Naive thymus-derived CD4-positive, alpha-beta T cell (primary cell): ENCODE results near the gene GIGYF1. TPM values are rescaled to one million over a fixed set of nuclear protein-coding genes. Genes with fewer than 3 reads are reported as not detected.
"Not testable (repeated sequence)": the region's sequence is repeated elsewhere in the genome, so short reads cannot be mapped to it uniquely, and the experiment has no call there.

Experiments used
- ATAC-seq: fragments of 150-1000 bp; cut with Tn5 transposase; 2 replicates; pipeline ENCODE4 v1.10.0; 2021; ENCODE audit warnings: mild to moderate bottlenecking, moderate library complexity
- CTCF ChIA-PET: fragments of 350-600 bp; sonication (Branson Sonifier 250); formaldehyde crosslinking; loops from one replicate; lab custom pipeline; 2021; ENCODE audit warnings: antibody characterized with exemption; lab: Charles Lee
- POLR2A ChIA-PET: fragments of 350-600 bp; sonication (Branson Sonifier 250); formaldehyde crosslinking; loops from one replicate; lab custom pipeline; 2021; ENCODE audit warnings: antibody characterized with exemption, inconsistent platforms; lab: Charles Lee
- DNase-seq, 9 donors: peaks; one replicate each; pipeline versions ENCODE4 v3.0.0 to v3.0.0-alpha.2; 2020 to 2022; ENCODE audit warnings: mixed read lengths in 1 of 9
- H3K27ac ChIP-seq: one replicate; pipeline ENCODE4 v1.7.0; 2013; ENCODE audit warnings: mild to moderate bottlenecking, low read depth, low read length, moderate library complexity
- H3K27me3 ChIP-seq, 2 donors: one replicate each; pipeline ENCODE4 v1.7.0; 2013; ENCODE audit warnings: low read length in 2 of 2, mild to moderate bottlenecking in 2 of 2, moderate library complexity in 2 of 2; ENCODE audit not compliant: control insufficient read depth in 2 of 2, insufficient read depth in 2 of 2
- H3K36me3 ChIP-seq, 3 experiments: 1 replicate in 2 of 3; 2 replicates in 1 of 3; pipeline ENCODE4 v1.7.0; 2013; ENCODE audit warnings: low read length in 3 of 3, mild to moderate bottlenecking in 3 of 3, moderate library complexity in 1 of 3; ENCODE audit not compliant: insufficient read depth in 3 of 3, control insufficient read depth in 2 of 3
- H3K4me1 ChIP-seq, 2 donors: one replicate each; pipeline ENCODE4 v1.7.0; 2013; ENCODE audit warnings: low read length in 2 of 2, mild to moderate bottlenecking in 2 of 2, moderate library complexity in 1 of 2; ENCODE audit not compliant: control insufficient read depth in 2 of 2, insufficient read depth in 2 of 2
- H3K4me3 ChIP-seq: 2 replicates; pipeline ENCODE4 v1.7.0; 2013; ENCODE audit warnings: mild to moderate bottlenecking, low read length
- H3K9me3 ChIP-seq, 3 experiments: 1 replicate in 2 of 3; 2 replicates in 1 of 3; pipeline ENCODE4 v1.7.0; 2013; ENCODE audit warnings: low read length in 3 of 3; ENCODE audit not compliant: control insufficient read depth in 2 of 3
- H3K27ac Mint-ChIP-seq, 9 donors: one replicate each; pipeline ENCODE4 v1.8.0; 2020 to 2022; ENCODE audit warnings: mixed read lengths in 9 of 9, mild to moderate bottlenecking in 8 of 9, moderate library complexity in 5 of 9, inconsistent platforms in 2 of 9
- H3K27me3 Mint-ChIP-seq, 5 donors: one replicate each; pipeline ENCODE4 v1.8.0; 2021 to 2022; ENCODE audit warnings: mixed read lengths in 5 of 5, mild to moderate bottlenecking in 1 of 5
- H3K36me3 Mint-ChIP-seq, 5 donors: one replicate each; pipeline ENCODE4 v1.8.0; 2020 to 2022; ENCODE audit warnings: mixed read lengths in 5 of 5, mild to moderate bottlenecking in 3 of 5, inconsistent platforms in 1 of 5
- H3K4me1 Mint-ChIP-seq, 7 donors: one replicate each; pipeline ENCODE4 v1.8.0; 2020 to 2022; ENCODE audit warnings: mixed read lengths in 7 of 7, mild to moderate bottlenecking in 3 of 7, inconsistent platforms in 1 of 7
- H3K4me3 Mint-ChIP-seq, 10 donors: one replicate each; pipeline ENCODE4 v1.8.0; 2020 to 2022; ENCODE audit warnings: mild to moderate bottlenecking in 10 of 10, mixed read lengths in 10 of 10, moderate library complexity in 6 of 10, inconsistent platforms in 2 of 10
- H3K9me3 Mint-ChIP-seq, 11 donors: one replicate each; pipeline ENCODE4 v1.8.0; 2020 to 2022; ENCODE audit warnings: mixed read lengths in 11 of 11, mild to moderate bottlenecking in 4 of 11, inconsistent platforms in 1 of 11, moderate library complexity in 1 of 11
- intact Hi-C, 2 donors: fragments of 100-400 bp; cut with micrococcal nuclease; formaldehyde crosslinking; loops; one replicate each; pipeline ENCODE4 v1.15.1; 2023
- polyA plus RNA-seq, 2 donors: library from polyadenylated mRNA; unstranded; fragments of 300-500 nt; fragmentation: Illumina TruSeq; gene quantifications; one replicate each; pipeline ENCODE4 v1.2.3, GENCODE V29; 2021
- total RNA-seq, 6 experiments: library from RNA in 5 of 6; stranded (reverse) in 5 of 6; gene quantifications; 1 replicate in 5 of 6; 2 replicates in 1 of 6; pipeline ENCODE4 v1.2.3 and lab custom pipeline; 2021 to 2026

Gene GIGYF1
- total and polyA plus RNA-seq, 7 experiments from 2014 or later, result 1.4 to 125 (median 84.0) TPM

GRCh38 chr7:100730136-100730800, 36.2 kb upstream of the GIGYF1 start:
- POLR2A ChIA-PET, result interaction anchor here (0.6 kb wide), 1 partner anchor 58 kb away, joined by 3 read pairs; no protein-coding TSS in a partner anchor
- CTCF ChIA-PET, result no interaction called here
- peaks cover 6 to 25% (median 12%) of the 10 kb centered on the region in 5 donors for H3K27me3 Mint-ChIP-seq

DNA sequence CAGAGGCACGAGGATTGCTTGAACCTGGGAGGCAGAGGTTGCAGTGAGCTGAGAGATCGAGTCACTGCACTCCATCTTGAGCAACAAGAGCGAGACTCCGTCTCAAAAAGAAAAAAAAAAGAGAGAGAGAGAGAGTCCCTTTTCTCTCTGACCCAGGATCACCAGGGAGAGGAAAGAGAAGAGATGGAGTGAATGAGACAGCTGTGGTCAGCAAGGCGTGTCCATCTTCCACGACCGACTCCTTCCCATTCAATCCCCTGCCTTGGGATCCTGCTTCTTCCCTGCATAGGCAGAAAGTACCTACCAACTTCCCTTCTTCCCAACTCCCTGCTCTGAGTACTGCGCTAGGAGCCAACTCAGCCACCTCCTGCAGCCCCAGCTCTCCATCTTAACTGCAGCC, 34.1 kb upstream of the GIGYF1 start:
- H3K36me3 Mint-ChIP-seq, result no peaks in the 10 kb centered on the region
- peaks cover 6 to 25% (median 13%) of the 10 kb centered on the region in 5 donors for H3K27me3 Mint-ChIP-seq
- H3K27ac Mint-ChIP-seq, result peak overlapping the region in 1 of 9 donors; percentile 34
- no peaks in the 10 kb centered on the region for H3K4me1 ChIP-seq
- H3K36me3 ChIP-seq, result no peaks in the 10 kb centered on the region
- ChIA-PET POLR2A (no interaction called here), CTCF (interaction anchor here (0.6 to 3.0 kb wide), 5 partner anchors 12 to 168 kb away, joined by 3 to 19 read pairs (median 3); partner anchors contain the start of gene POP7)
- ATAC-seq, result no peak
- H3K9me3 ChIP-seq, result no peaks in the 10 kb centered on the region
- no peaks in the 10 kb centered on the region for H3K9me3 Mint-ChIP-seq
- H3K4me1 Mint-ChIP-seq, result peaks cover 0 to 5% (median 0%) of the 10 kb centered on the region in 7 donors
- H3K4me3 Mint-ChIP-seq, result no peak overlapping the region
- no peak overlapping the region for H3K4me3 ChIP-seq
- intact Hi-C loops, result loop anchor here in 1 of 2 donors (2.0 kb wide), 1 partner anchor 17 kb away; no protein-coding TSS in a partner anchor
- H3K27me3 ChIP-seq, result peaks cover 0 to 2% of the 10 kb centered on the region in 2 donors
- no peak overlapping the region for H3K27ac ChIP-seq
- no peak for DNase-seq

More at GRCh38 chr7:100730136-100730800, 36.2 kb upstream of the GIGYF1 start:
- DNase-seq (no peak), ATAC-seq (no peak)
- H3K9me3 Mint-ChIP-seq, result no peaks in the 10 kb centered on the region
- Histone ChIP-seq H3K36me3 (no peaks in the 10 kb centered on the region), H3K27ac (no peak overlapping the region), H3K4me1 (no peaks in the 10 kb centered on the region), H3K9me3 (no peaks in the 10 kb centered on the region), H3K27me3 (no peaks in the 10 kb centered on the region), H3K4me3 (no peak overlapping the region)
- H3K27ac Mint-ChIP-seq, result no peak overlapping the region
- intact Hi-C loops, result no loop called here
- H3K4me1 Mint-ChIP-seq, result peaks cover 0 to 6% (median 5%) of the 10 kb centered on the region in 7 donors
- no peak overlapping the region for H3K4me3 Mint-ChIP-seq
- no peaks in the 10 kb centered on the region for H3K36me3 Mint-ChIP-seq

GRCh38 chr7:100726996-100727761, 33.1 kb upstream of the GIGYF1 start:
- Mint-ChIP-seq H3K4me3 (no peak overlapping the region), H3K36me3 (no peaks in the 10 kb centered on the region), H3K27ac (peak overlapping the region in 1 of 9 donors; percentile 22), H3K27me3 (peaks cover 16 to 31% (median 21%) of the 10 kb centered on the region in 5 donors), H3K9me3 (peaks cover 0 to 1% (median 0%) of the 10 kb centered on the region in 11 donors), H3K4me1 (peaks cover 0 to 5% (median 0%) of the 10 kb centered on the region in 7 donors)
- H3K4me1 ChIP-seq, result no peaks in the 10 kb centered on the region
- H3K9me3 ChIP-seq, result no peaks in the 10 kb centered on the region
- ChIA-PET POLR2A (no interaction called here), CTCF (interaction anchor here (1.1 to 3.0 kb wide), 3 partner anchors 22 to 185 kb away, joined by 3 to 19 read pairs (median 4); partner anchors contain the start of gene POP7)
- ATAC-seq (no peak), DNase-seq (no peak)
- H3K27ac ChIP-seq, result no peak overlapping the region
- H3K4me3 ChIP-seq, result no peak overlapping the region
- peaks cover 0 to 4% of the 10 kb centered on the region in 2 donors for H3K27me3 ChIP-seq
- intact Hi-C loops, result no loop called here
- no peaks in the 10 kb centered on the region for H3K36me3 ChIP-seq

- H3K4me1 Mint-ChIP-seq, H3K9me3 Mint-ChIP-seq, H3K36me3 Mint-ChIP-seq, DNase-seq, H3K27ac ChIP-seq, H3K4me3 ChIP-seq, H3K36me3 ChIP-seq, H3K9me3 ChIP-seq, H3K27me3 ChIP-seq, H3K4me1 ChIP-seq, H3K4me3 Mint-ChIP-seq, ATAC-seq, intact Hi-C loops: not testable (repeated sequence)
- H3K27ac Mint-ChIP-seq, result peak overlapping the region in 1 of 9 donors; percentile 6
- POLR2A ChIA-PET, result interaction anchor here (0.6 kb wide), 2 partner anchors 19 to 82 kb away, joined by 3 read pairs; partner anchors contain the start of gene POP7
- CTCF ChIA-PET, result interaction anchor here (0.6 to 1.4 kb wide), 5 partner anchors 13 to 449 kb away, joined by 3 to 7 read pairs (median 4); partner anchors contain the start of gene TSC22D4
- H3K27me3 Mint-ChIP-seq, result peaks cover 36 to 52% (median 41%) of the 10 kb centered on the region in 5 donors
These were observed 30.3 kb upstream of the GIGYF1 start for GRCh38 chr7:100724364-100724763.

DNA sequence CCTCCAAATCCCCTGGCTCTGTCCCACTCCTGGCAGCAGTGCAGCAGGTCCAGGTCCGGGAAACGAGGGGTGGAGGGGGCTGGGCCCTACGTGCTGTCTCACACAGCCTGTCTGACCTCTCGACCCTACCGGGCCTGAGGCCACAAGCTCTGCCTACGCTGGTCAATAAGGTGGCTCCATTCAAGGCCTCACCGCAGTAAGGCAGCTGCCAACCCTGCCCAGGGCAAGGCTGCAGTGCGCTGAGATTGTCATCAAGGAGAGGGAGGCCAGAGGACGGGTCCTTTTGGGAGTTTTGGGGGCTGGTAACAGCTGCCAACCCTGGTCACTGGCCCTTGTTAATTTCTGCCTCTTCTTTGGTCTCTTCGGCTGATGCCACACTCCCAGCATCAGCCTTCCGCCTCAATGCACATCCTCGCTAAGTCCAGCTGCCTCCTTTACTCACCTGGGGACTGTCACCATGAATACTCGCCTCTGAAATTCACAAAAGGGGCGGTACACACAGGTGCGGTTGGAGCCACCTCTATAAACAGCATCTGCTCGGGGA, 29.8 kb upstream of the GIGYF1 start:
- peaks cover 0 to 9% of the 10 kb centered on the region in 2 donors for H3K27me3 ChIP-seq
- Mint-ChIP-seq H3K36me3 (peaks cover 0 to 4% (median 0%) of the 10 kb centered on the region in 5 donors), H3K4me3 (no peak overlapping the region), H3K27ac (no peak overlapping the region), H3K4me1 (peaks cover 0 to 5% (median 4%) of the 10 kb centered on the region in 7 donors), H3K27me3 (peaks cover 41 to 57% (median 47%) of the 10 kb centered on the region in 5 donors), H3K9me3 (peaks cover 0 to 8% (median 2%) of the 10 kb centered on the region in 11 donors)
- H3K4me1 ChIP-seq, result no peaks in the 10 kb centered on the region
- no peaks in the 10 kb centered on the region for H3K36me3 ChIP-seq
- no peak overlapping the region for H3K4me3 ChIP-seq
- no peaks in the 10 kb centered on the region for H3K9me3 ChIP-seq
- no peak overlapping the region for H3K27ac ChIP-seq
- ATAC-seq (no peak), DNase-seq (no peak)
- POLR2A ChIA-PET, result no interaction called here
- CTCF ChIA-PET, result interaction anchor here (0.6 to 1.2 kb wide), 4 partner anchors 18 to 449 kb away, joined by 3 to 7 read pairs (median 4); partner anchors contain the start of gene POP7
- intact Hi-C loops, result no loop called here
